Stimulated activated CD4-positive, alpha-beta T cell treated with anti-CD3 and anti-CD28 coated beads, Interleukin-2, amount 100 ng/mL, for 24 hours (primary cell): ENCODE results near the gene PTPRN2.

ENCODE experiments used
- DNase-seq, 2 donors: peaks; one replicate each; pipeline ENCODE4 v3.0.0-alpha.2; 2020

The PTPRN2 gene

GRCh38 chr7:158576050-158576762 is 11.4 kb downstream of the PTPRN2 start:
- no peak for DNase-seq

GRCh38 chr7:158574308-158575036 is 13.2 kb downstream of the PTPRN2 start:
- no peak for DNase-seq

- no peak for DNase-seq
These were observed 14.3 kb downstream of the PTPRN2 start for GRCh38 chr7:158573310-158573709.

GRCh38 chr7:158572000-158572828 is 15.4 kb downstream of the PTPRN2 start:
- no peak for DNase-seq

- no peak for DNase-seq
These were observed 17.0 kb downstream of the PTPRN2 start for GRCh38 chr7:158570449-158571170.

GRCh38 chr7:158569858-158570323 is 17.7 kb downstream of the PTPRN2 start:
- no peak for DNase-seq

- DNase-seq: no peak
These were observed 18.4 kb downstream of the PTPRN2 start for GRCh38 chr7:158568974-158569857.

- DNase-seq: no peak
These were observed 20.4 kb downstream of the PTPRN2 start for GRCh38 chr7:158567153-158567603.

GRCh38 chr7:158564663-158565035 is 23.0 kb downstream of the PTPRN2 start:
- DNase-seq: no peak

- DNase-seq: no peak
These were observed 23.5 kb downstream of the PTPRN2 start for GRCh38 chr7:158563911-158564662.

GRCh38 chr7:158563051-158563450 is 24.6 kb downstream of the PTPRN2 start:
- DNase-seq: no peak

- DNase-seq: no peak
These were observed 25.1 kb downstream of the PTPRN2 start for GRCh38 chr7:158562517-158562916.

GRCh38 chr7:158561659-158562058 is 26.0 kb downstream of the PTPRN2 start:
- DNase-seq: no peak

GRCh38 chr7:158560386-158560785 is 27.2 kb downstream of the PTPRN2 start:
- no peak for DNase-seq

GRCh38 chr7:158559356-158559755 is 28.3 kb downstream of the PTPRN2 start:
- no peak for DNase-seq

- DNase-seq: no peak
These were observed 28.8 kb downstream of the PTPRN2 start for GRCh38 chr7:158558816-158559215.

GRCh38 chr7:158557441-158557755 is 30.2 kb downstream of the PTPRN2 start:
- no peak for DNase-seq

- DNase-seq: no peak
These were observed 30.7 kb downstream of the PTPRN2 start for GRCh38 chr7:158556721-158557440.

- no peak for DNase-seq
These were observed 32.5 kb downstream of the PTPRN2 start for GRCh38 chr7:158555034-158555520.

- DNase-seq: no peak
These were observed 36.7 kb downstream of the PTPRN2 start for GRCh38 chr7:158550886-158551452.
